Suprapubic skin (tissue), 4 donors: Measurements from ENCODE around the gene BMPER.

Experiments
- CTCF ChIP-seq, 2 donors: fragments of 200-600 bp in 1 of 2; fragments of 450-650 bp in 1 of 2; sonication (generic) in 1 of 2; IDR thresholded peaks; one replicate each; pipeline ENCODE4 v1.5.1; 2016 to 2019; ENCODE audit warnings: antibody characterized with exemption in 2 of 2, mild to moderate bottlenecking in 1 of 2, moderate library complexity in 1 of 2
- EP300 ChIP-seq: sonication (generic); formaldehyde crosslinking; IDR thresholded peaks from one replicate; pipeline ENCODE4 v1.6.1; 2017; ENCODE audit warnings: antibody characterized with exemption
- POLR2A ChIP-seq, 2 donors: fragments of 450-650 bp; IDR thresholded peaks; one replicate each; pipeline ENCODE4 v1.6.1; 2017; ENCODE audit warnings: antibody characterized with exemption in 2 of 2, mild to moderate bottlenecking in 2 of 2, moderate library complexity in 2 of 2
- POLR2AphosphoS5 ChIP-seq, 3 donors: sonication (generic); formaldehyde crosslinking; IDR thresholded peaks; one replicate each; pipeline ENCODE4 v1.6.1; 2017; ENCODE audit warnings: antibody characterized with exemption in 3 of 3

DNA sequence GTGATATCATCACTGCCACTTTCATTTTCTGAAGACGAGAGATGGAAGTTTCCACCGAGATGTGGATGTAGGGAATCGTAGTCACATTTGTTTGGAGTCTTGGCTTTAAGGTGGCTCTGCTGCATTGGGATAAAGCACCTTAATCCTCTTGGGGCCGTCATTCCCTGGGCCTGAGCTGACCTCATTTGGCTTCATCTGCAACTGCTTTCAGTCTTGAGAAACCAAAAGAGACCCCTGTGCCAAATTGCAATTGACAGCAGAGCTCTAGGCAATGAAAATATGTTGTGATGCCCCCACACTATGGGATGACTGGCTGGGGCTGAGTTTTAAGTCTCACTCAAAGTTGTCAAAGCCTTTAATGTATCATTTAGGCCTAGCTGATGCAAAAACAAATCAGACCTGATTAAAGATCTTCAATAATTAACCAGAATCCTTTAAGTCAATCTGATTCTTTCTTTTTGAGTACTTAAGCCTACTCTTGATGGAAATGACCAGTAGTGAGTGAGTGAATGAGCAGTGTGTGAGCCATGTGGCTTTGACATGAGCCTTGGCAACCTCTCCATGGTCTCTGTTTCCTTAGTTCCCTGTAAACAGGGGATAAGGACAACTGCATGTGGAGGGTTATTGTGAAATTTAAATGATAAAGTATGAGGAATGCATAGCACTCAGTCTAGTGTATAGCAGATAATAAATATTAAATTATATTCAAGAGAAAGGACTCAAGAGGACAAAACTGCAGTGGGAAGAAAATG lies 155.0 kb downstream of the BMPER start:
- TF ChIP-seq CTCF (IDR thresholded peaks at IDR 0.05) (no peak), POLR2A (IDR thresholded peaks at IDR 0.05) (no peak), POLR2AphosphoS5 (IDR thresholded peaks at IDR 0.05) (no peak), EP300 (no peak)
